ENCODE data around the gene RAB5B.

GRCh38 chr12:55932551-55932910 is 41.3 kb upstream of the RAB5B start:
- TF ChIP-seq EZH2phosphoT487 (conservative IDR thresholded peaks at IDR 0.05; ENCODE audit: low read length) (no peak), CTCF (IDR thresholded peaks at IDR 0.05; ENCODE audit: insufficient read depth, low read length, poor library complexity, severe bottlenecking) (no peak)
